Measurements from ENCODE around the gene BFSP1. TPM values are rescaled to one million over a fixed set of nuclear protein-coding genes. Genes with fewer than 3 reads are reported as not detected.

Gene BFSP1
- total RNA-seq, 1 donor: 4.7 TPM

- H3K4me3 ChIP-seq (ENCODE audit: low read depth, low read length): no peak overlapping the region
- no peak for DNase-seq (ENCODE audit: low read depth)
- TF ChIP-seq, protein P1, sequence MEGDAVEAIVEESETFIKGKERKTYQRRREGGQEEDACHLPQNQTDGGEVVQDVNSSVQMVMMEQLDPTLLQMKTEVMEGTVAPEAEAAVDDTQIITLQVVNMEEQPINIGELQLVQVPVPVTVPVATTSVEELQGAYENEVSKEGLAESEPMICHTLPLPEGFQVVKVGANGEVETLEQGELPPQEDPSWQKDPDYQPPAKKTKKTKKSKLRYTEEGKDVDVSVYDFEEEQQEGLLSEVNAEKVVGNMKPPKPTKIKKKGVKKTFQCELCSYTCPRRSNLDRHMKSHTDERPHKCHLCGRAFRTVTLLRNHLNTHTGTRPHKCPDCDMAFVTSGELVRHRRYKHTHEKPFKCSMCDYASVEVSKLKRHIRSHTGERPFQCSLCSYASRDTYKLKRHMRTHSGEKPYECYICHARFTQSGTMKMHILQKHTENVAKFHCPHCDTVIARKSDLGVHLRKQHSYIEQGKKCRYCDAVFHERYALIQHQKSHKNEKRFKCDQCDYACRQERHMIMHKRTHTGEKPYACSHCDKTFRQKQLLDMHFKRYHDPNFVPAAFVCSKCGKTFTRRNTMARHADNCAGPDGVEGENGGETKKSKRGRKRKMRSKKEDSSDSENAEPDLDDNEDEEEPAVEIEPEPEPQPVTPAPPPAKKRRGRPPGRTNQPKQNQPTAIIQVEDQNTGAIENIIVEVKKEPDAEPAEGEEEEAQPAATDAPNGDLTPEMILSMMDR (IDR thresholded peaks at IDR 0.05; ENCODE audit: insufficient read depth, low read depth, low read length): no peak
Observed at GRCh38 chr20:17452441-17452840, 78.7 kb downstream of the BFSP1 start.

GRCh38 chr20:17449031-17449430 lies 82.1 kb downstream of the BFSP1 start:
- TF ChIP-seq, protein P1 (IDR thresholded peaks at IDR 0.05; ENCODE audit: insufficient read depth, low read depth, low read length): no peak
- DNase-seq (ENCODE audit: low read depth): no peak
- H3K4me3 ChIP-seq (ENCODE audit: low read depth, low read length): no peak overlapping the region

DNA sequence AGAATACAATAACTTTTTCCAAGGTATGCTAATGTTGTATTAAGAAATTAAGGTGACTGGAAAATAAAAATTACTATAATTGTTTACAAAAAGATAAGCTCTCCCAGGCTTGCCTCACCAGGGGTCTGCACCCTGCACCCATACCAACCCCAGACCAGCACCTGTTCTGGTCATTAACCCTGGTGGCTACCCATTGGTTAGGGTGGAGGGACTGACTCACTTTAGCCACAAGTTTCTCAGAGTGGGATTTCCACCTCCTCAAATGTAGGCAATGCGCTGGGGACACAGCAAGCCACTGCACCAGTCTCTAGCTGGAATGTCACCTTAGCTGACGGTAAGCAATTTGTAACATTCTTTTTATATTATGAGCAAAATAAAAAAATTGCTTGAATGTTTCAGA lies 83.1 kb downstream of the BFSP1 start:
- no peak overlapping the region for H3K4me3 ChIP-seq (ENCODE audit: low read depth, low read length)
- TF ChIP-seq, protein P1 (IDR thresholded peaks at IDR 0.05; ENCODE audit: insufficient read depth, low read depth, low read length): no peak
- no peak for DNase-seq (ENCODE audit: low read depth)

DNA sequence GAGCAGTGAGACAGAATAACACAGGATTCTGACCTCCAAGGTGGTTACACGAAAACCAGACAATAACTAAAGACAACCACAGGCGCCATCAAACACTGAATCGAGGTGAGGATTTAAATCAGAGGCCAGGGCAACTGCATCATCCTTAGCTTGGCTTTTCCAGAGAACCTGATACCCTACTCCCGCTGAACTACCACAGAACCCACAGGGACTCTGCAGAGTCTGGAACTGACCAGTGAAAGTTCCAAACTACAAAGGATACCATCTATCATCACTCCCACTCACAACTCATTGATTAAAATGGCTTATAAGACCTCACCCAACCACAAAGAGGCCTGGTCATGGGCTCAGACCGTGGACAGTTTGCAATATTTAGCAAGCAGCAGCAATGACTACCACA lies 85.0 kb downstream of the BFSP1 start:
- TF ChIP-seq, protein P1 (IDR thresholded peaks at IDR 0.05; ENCODE audit: insufficient read depth, low read depth, low read length): no peak
- no peak for DNase-seq (ENCODE audit: low read depth)

GRCh38 chr20:17445543-17445942 lies 85.6 kb downstream of the BFSP1 start:
- TF ChIP-seq, protein P1 (IDR thresholded peaks at IDR 0.05; ENCODE audit: insufficient read depth, low read depth, low read length): no peak
- no peak overlapping the region for H3K4me3 ChIP-seq (ENCODE audit: low read depth, low read length)
- DNase-seq (ENCODE audit: low read depth): no peak

More for the DNA sequence above, 85.0 kb downstream of the BFSP1 start:
- no peak overlapping the region for H3K4me3 ChIP-seq (ENCODE audit: low read depth, low read length)

- no peak for DNase-seq (ENCODE audit: low read depth)
Observed at GRCh38 chr20:17444091-17444490, 87.1 kb downstream of the BFSP1 start.

More at GRCh38 chr20:17444091-17444490, 87.1 kb downstream of the BFSP1 start:
- TF ChIP-seq, protein P1 (IDR thresholded peaks at IDR 0.05; ENCODE audit: insufficient read depth, low read depth, low read length): no peak
- no peak overlapping the region for H3K4me3 ChIP-seq (ENCODE audit: low read depth, low read length)

Other genes starting within 250 kb of the BFSP1 start
- 445 and 550 TPM in 2 replicates for gene DSTN, start 38.7 kb upstream of the BFSP1 start, total RNA-seq
- gene RRBP1, start 150.9 kb upstream of the BFSP1 start, total RNA-seq: 123 and 136 TPM in 2 replicates
- gene BANF2, start 168.6 kb upstream of the BFSP1 start, total RNA-seq: not detected in 2 replicates

Data from fibroblast of villous mesenchyme (primary cell).